ENCODE results near the gene C1orf159. TPM values are rescaled to one million over a fixed set of nuclear protein-coding genes. Genes with fewer than 3 reads are reported as not detected.

The C1orf159 gene
- total and polyA plus RNA-seq, 2 of the 8 experiments (the other 6 are each of a cell fraction or from before 2014, with no cell fraction given) = 10.0 to 10.9 TPM

GRCh38 chr1:1141244-1141910 lies 25.5 kb upstream of the C1orf159 start (continued):
- TF ChIP-seq, protein P1, sequence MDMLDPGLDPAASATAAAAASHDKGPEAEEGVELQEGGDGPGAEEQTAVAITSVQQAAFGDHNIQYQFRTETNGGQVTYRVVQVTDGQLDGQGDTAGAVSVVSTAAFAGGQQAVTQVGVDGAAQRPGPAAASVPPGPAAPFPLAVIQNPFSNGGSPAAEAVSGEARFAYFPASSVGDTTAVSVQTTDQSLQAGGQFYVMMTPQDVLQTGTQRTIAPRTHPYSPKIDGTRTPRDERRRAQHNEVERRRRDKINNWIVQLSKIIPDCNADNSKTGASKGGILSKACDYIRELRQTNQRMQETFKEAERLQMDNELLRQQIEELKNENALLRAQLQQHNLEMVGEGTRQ (IDR thresholded peaks at IDR 0.05; ENCODE audit: low read length) = no peak
- TF ChIP-seq CREB1 (IDR thresholded peaks at IDR 0.05) = no peak

Measured in H1 (cell line).